NCI-H2227 (cell line): ENCODE measurements around the gene HRC.
"Not testable (repeated sequence)": the region's sequence is repeated elsewhere in the genome, so short reads cannot be mapped to it uniquely, and the experiment has no call there.

ENCODE experiments used
- DNase-seq: peaks from one replicate; lab custom pipeline; 2025; ENCODE audit not compliant: unreplicated experiment; lab: John Stamatoyannopoulos, UW

Gene HRC

GRCh38 chr19:49136771-49137171 is 18.4 kb downstream of the HRC start:
- no peak for DNase-seq

- no peak for DNase-seq
These were observed 19.5 kb downstream of the HRC start for GRCh38 chr19:49135686-49136085.

- no peak for DNase-seq
These were observed 21.4 kb downstream of the HRC start for GRCh38 chr19:49133621-49134454.

GRCh38 chr19:49132974-49133609 is 22.1 kb downstream of the HRC start:
- no peak for DNase-seq

DNA sequence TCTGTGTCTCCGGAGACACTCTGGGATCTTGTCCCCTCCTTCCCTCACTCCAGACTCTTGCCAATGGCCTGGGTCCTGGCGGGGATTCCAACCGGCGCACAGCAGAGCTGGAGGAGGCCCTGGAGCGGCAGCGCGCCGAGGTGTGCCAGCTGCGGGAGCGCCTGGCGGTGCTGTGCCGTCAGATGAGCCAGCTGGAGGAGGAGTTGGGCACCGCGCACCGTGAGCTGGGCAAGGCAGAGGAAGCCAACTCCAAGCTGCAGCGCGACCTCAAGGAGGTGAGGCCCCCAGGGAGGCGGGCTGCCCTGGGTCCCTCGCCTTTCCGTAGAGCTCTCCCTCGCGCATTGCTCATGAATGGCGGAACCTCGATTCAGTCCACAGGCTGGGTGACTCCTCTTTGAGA is 24.9 kb downstream of the HRC start:
- DNase-seq = no peak

DNA sequence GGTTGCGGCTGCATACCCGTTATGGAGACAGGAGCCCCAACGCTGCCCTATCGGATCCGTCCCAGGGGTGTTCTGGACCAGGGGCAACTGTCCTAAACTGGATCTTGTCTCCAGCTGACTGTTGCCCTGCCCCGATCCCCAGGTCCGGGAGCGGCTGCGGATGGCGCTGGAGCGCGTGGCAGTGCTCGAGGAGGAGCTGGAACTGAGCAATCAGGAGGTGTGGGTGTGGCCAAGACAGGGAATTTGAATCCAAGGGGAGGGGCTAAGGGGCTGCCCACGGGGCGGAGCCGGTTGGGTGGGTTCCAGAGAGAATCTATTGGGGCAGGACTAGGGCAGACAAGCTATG is 26.0 kb downstream of the HRC start:
- peak; percentile 13 for DNase-seq

DNA sequence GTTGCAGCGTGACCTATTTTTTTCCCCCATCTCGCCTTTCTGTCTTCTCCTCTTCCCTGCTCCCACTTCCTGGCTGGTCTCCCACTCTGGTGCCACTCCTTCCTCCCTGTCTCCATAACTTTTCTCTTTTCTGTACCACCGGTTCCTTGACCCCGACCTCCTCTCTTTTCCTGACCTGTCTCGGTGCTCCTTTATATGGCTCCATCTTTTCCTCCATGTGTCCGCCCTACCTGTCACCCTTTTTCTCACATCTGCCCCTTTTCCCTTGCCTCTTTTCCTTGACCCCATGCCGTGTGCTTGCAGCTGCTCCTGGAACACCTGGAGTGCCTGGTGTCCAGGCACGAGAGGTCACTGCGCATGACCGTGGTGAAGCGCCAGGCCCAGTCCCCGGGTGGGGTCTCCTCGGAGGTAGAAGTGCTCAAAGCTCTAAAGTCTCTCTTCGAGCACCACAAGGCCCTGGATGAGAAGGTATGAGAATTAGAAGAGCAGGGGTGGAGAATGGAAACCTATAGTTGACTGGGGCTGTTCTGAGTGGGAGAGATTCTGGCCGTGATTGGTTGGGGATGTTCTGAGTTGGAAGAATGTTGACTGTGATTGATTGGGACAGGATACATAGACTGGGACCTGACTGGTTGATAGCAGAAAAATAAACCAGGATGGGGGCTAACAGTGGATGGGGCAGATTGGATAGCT is 26.5 kb downstream of the HRC start:
- no peak for DNase-seq

GRCh38 chr19:49127674-49128544 is 27.3 kb downstream of the HRC start:
- peak; percentile 94 for DNase-seq

- not testable (repeated sequence) for DNase-seq
These were observed 28.0 kb downstream of the HRC start for GRCh38 chr19:49127225-49127624.

GRCh38 chr19:49126575-49126974 is 28.6 kb downstream of the HRC start:
- no peak for DNase-seq

- peak; percentile 49 for DNase-seq
These were observed 30.0 kb downstream of the HRC start for GRCh38 chr19:49125025-49125731.

- not testable (repeated sequence) for DNase-seq
These were observed 31.9 kb downstream of the HRC start for GRCh38 chr19:49123285-49123684.

DNA sequence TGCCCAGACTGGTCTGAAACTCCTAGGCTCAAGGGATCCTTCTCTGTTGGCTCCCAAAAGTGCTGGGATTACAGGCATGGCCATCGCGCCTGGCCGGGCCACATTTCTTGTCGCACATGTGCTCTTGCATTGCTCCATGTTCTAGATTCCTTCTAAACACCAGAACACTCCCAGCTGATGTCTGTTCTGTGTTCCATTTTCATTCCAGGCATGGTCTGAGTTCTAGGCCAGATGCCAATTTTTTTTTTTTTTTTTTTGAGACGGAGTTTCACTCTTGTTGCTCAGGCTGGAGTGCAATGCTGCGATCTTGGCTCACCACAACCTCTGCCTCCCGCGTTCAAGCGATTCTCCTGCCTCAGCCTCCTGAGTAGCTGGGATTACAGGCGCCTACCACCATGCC is 33.4 kb downstream of the HRC start:
- not testable (repeated sequence) for DNase-seq

DNA sequence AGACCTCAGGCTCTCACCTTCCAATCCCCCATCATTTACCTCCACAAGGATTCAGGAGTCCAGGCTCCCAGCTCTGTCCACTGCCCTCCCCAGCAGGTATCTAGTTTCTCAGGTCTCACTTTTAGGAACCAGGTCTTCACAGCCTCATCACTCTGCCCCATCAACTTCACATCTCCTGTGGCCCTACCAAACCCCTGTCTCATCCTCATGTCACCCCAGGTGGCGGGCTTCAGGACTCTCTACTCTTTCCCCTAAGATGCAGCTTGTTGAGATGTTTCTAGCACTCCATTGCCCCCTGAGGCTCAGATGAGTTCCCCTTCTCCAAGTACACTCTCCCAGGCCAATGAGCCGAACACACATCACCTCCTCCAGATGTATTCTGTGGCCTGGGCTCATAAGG is 34.3 kb downstream of the HRC start:
- no peak for DNase-seq

DNA sequence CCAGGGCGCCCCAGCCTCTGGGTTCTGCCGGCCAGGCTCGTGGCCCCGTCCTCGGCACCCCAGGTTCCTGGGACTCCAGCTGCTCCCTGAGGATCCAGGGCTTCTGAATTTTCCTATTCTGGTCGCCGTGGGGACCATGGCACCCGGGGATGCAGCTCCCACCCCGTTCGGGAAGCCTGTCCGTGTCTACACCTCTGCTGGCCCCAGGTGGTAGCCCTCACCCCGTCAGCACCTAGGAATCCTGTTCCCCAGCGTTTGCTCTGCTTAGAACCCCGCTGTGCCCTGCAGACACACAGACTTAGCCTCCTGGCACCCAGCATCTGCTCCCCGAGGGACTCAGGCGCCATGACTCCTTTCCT is 34.9 kb downstream of the HRC start:
- no peak for DNase-seq

- peak; percentile 53 for DNase-seq
These were observed 35.5 kb downstream of the HRC start, which contains the start of gene PPFIA3 for GRCh38 chr19:49119411-49120324. TSS of gene PPFIA3 (plus strand) at chr19:49119544. CDS start at chr19:49127874, 8,330 bp downstream.

DNA sequence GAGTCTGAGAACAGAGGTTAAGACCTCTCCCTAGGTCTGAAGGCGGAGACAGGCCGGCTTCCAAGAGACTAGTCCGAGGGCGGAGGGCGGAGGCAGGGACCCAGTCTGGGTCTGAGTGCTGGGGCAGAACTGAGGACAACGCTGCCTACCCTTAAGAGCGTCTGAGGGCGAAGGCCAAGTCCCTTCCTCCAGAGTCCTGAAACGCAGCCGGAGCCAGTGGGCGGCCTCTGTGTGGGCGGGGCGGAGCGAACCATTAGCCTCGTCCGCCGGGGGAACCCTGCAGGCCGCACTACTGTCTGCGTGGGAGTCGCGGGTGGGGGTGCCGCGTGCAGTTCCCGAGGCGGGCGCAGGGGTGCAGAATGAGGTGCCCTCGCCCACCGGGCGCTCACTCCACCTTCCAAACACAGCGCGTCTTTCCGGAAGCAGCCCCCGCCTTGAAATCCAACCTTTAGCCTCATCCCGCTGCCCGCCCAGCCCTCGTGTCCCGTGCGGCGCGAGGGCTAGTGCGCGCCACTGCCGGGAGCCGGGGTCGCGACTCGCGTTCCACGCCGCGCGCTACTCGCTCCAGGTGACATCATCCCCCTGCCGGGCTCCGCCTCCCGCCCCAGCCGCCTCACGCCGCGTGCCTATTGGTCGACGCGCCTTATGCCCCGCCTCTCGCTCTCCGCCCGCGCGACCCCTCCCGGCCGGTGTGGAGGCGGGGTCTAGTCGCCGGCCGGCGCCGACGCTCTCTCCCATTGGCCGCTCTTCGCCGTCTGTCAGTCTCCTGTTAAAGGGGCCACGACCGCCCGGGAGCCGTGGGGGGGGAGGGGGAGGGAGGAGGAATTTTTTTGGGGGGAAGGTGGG is 36.4 kb downstream of the HRC start, which contains the start of gene C19orf73:
TSS of gene C19orf73 (minus strand) at position 579 of the 846 bp plus-strand sequence. CDS start at position 458, 121 bp downstream.
- DNase-seq = peak; percentile 93
